ENCODE measurements around the gene GOLGA1.

Gene GOLGA1, protein sequence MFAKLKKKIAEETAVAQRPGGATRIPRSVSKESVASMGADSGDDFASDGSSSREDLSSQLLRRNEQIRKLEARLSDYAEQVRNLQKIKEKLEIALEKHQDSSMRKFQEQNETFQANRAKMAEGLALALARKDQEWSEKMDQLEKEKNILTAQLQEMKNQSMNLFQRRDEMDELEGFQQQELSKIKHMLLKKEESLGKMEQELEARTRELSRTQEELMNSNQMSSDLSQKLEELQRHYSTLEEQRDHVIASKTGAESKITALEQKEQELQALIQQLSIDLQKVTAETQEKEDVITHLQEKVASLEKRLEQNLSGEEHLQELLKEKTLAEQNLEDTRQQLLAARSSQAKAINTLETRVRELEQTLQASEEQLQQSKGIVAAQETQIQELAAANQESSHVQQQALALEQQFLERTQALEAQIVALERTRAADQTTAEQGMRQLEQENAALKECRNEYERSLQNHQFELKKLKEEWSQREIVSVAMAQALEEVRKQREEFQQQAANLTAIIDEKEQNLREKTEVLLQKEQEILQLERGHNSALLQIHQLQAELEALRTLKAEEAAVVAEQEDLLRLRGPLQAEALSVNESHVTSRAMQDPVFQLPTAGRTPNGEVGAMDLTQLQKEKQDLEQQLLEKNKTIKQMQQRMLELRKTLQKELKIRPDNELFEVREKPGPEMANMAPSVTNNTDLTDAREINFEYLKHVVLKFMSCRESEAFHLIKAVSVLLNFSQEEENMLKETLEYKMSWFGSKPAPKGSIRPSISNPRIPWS

GRCh38 chr9:124940894-124941678 is at the start of gene GOLGA1:
Gene GOLGA1, minus strand, starts transcription at chr9:124941083. Its CDS starts 2,372 bp downstream, at chr9:124938711.
- no peak for TF ChIP-seq CTCF (IDR thresholded peaks at IDR 0.05; ENCODE audit: insufficient read depth, missing control alignments)
- no peak for FAIRE-seq
- peak; percentile 92 for DNase-seq (ENCODE audit: insufficient read length, low spot score)

DNA sequence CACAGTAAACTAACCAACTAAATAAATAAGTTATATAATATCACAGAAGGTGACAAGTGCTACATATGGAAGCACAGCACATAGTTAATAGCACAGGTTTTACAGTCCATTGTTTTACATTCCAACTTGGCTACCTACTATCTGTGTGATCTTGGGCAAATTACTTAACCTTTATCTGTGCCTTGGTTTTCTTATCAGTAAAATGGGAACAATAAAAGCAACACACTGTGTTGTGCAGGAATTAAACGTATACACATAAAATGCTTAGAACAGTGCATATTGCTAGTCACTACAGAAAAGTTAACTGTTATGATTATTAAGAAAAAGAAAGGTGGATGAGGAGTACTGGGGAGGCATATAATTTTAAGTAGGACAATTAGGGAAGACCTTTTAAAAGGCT is 42.8 kb upstream of the GOLGA1 start:
- TF ChIP-seq CTCF (IDR thresholded peaks at IDR 0.05; ENCODE audit: insufficient read depth, missing control alignments) = no peak
- FAIRE-seq = no peak

DNA sequence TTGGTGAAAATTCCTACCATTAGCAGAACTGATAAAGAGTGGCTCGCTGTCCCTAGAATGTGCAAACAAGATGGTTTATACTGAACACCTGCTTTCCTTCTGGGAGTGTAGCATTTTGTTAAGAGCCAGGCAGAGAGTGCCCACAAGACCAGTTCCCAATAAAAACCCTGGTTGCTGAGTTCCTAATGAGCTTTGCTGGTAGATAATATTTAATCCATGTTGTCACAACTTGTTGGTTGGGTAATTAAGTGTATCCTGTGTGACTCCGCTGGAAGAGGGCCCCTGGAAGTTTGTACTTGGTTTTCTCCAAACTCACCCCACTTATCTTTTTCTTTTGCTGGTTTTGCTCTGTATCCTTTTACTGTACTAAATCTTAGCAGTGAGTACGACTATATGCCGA is 39.5 kb upstream of the GOLGA1 start:
- DNase-seq (ENCODE audit: insufficient read length, low spot score) (no peak), FAIRE-seq (no peak)
- TF ChIP-seq CTCF (IDR thresholded peaks at IDR 0.05; ENCODE audit: insufficient read depth, missing control alignments) = no peak

More for the DNA sequence above, 42.8 kb upstream of the GOLGA1 start:
- DNase-seq (ENCODE audit: insufficient read length, low spot score) = no peak

GRCh38 chr9:124975131-124975530 is 34.2 kb upstream of the GOLGA1 start:
- DNase-seq (ENCODE audit: insufficient read length, low spot score) (no peak), FAIRE-seq (no peak)
- no peak for TF ChIP-seq CTCF (IDR thresholded peaks at IDR 0.05; ENCODE audit: insufficient read depth, missing control alignments)

DNA sequence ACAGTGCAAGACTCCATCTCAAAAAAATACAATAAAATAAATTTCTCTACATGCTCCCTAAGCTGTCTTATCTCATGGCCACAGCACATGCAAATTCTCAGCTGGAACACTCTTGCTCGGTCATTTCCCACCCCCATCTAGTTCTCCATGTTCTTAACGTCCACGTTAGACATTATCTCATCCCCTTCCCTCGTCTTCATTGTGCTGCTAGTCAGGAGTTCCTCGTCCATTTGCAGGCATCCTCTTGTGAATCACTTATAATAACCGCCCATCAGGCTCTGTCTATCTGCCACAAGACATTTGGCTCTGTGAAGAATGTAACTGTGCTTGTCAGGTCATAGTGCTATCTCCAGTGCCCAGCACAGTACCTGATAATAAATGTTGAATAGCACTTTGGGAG is 32.9 kb upstream of the GOLGA1 start:
- no peak for FAIRE-seq
- TF ChIP-seq CTCF (IDR thresholded peaks at IDR 0.05; ENCODE audit: insufficient read depth, missing control alignments) = no peak
- no peak for DNase-seq (ENCODE audit: insufficient read length, low spot score)

- DNase-seq (ENCODE audit: insufficient read length, low spot score) = no peak
- TF ChIP-seq CTCF (IDR thresholded peaks at IDR 0.05; ENCODE audit: insufficient read depth, missing control alignments) = no peak
- FAIRE-seq = no peak
Measured at GRCh38 chr9:124972241-124972770, 31.4 kb upstream of the GOLGA1 start.
